Fibroblast of pulmonary artery (primary cell): Measurements from ENCODE around the gene DENND1A.

Experiments used
- DNase-seq: peaks from one replicate; pipeline ENCODE4 v3.0.0-alpha.2; 2010; ENCODE audit warnings: low read depth
- H3K4me3 ChIP-seq: replicated peaks from 2 replicates; pipeline ENCODE4 v1.5.1; 2011; ENCODE audit warnings: low read depth, mild to moderate bottlenecking, control low read depth, low read length, moderate library complexity
- TF ChIP-seq, protein P1 (sequence below): IDR thresholded peaks from 2 replicates; pipeline ENCODE4 v1.5.1; 2011; ENCODE audit warnings: mild to moderate bottlenecking, control low read depth, low read length, inconsistent platforms; ENCODE audit errors: missing control alignments

The DENND1A gene

DNA sequence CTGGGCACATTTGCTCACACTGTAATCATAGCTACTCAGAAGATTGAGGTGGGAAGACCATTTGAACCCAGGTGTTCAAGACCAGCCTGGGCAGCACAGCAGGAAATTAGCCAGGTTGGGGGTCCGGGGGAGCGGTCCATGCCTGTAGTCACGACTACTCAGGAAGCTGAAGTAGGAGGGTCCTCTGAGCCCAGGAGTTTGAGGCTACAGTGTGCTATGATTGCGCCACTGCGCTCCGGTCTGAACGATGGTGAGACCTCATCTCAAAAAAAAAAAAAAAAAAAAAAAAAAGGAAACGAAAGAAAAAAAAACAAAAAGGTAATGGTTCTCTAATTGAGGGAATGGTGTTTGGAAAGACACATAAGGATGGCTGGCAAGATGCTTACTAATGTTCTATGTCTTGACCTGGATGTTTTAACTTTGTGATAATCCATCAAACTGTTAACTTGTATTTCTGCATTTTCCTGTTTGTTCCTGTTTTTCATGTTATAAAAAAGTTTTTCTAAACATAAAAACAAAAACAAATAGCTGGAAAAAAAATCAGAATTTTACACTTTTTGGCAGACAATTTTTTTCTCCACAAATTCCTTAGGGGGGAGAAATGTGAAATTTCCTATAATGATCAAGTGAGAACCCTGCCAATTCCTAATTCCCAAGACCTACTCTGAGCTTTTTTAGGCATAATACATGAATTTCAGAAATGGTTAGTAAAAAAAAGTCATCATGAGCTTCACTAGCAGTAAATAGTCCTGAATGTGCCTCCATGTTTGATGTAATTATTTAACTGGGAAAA, 96.9 kb downstream of the DENND1A start:
- no peak overlapping the region for H3K4me3 ChIP-seq
- no peak for DNase-seq
- TF ChIP-seq, protein P1, sequence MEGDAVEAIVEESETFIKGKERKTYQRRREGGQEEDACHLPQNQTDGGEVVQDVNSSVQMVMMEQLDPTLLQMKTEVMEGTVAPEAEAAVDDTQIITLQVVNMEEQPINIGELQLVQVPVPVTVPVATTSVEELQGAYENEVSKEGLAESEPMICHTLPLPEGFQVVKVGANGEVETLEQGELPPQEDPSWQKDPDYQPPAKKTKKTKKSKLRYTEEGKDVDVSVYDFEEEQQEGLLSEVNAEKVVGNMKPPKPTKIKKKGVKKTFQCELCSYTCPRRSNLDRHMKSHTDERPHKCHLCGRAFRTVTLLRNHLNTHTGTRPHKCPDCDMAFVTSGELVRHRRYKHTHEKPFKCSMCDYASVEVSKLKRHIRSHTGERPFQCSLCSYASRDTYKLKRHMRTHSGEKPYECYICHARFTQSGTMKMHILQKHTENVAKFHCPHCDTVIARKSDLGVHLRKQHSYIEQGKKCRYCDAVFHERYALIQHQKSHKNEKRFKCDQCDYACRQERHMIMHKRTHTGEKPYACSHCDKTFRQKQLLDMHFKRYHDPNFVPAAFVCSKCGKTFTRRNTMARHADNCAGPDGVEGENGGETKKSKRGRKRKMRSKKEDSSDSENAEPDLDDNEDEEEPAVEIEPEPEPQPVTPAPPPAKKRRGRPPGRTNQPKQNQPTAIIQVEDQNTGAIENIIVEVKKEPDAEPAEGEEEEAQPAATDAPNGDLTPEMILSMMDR: no peak

DNA sequence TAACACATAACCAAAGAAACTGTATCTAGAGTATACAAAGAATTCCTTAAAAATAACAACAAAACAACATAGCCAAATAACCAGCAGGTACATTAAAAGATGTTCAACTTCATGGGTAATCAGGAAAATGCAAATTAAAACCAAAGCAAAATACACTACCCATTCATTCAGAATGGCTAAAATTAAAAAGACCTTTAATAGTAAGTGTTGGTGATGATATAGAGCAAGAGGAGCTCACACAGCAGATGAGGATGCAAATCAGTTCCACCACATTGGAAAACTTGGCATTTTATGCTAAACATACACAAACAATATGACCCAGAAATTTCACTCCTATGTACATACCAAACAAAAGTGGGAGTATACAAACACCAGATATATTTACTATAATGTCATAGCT, 97.8 kb downstream of the DENND1A start:
- H3K4me3 ChIP-seq: no peak overlapping the region
- no peak for DNase-seq
- TF ChIP-seq, protein P1: no peak

DNA sequence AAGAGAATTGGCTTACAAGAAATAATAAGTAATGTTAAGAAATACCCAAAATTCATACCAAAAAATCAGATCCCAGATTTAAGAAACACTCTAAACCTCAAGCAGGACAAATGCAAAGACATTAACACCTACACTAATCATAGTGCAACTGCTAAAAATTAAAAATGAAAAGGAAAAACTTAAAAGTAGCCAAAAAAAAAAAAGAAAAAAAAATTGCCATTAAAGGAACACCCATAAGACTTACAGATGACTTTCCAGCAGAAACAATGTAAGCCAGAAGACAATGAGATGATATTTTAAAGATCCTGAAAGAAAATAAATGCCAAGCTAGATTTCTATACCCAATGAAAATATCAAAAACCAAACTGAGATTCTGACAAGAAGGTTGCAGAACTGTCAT, 101.5 kb downstream of the DENND1A start:
- TF ChIP-seq, protein P1: no peak
- DNase-seq: no peak
- H3K4me3 ChIP-seq: no peak overlapping the region

DNA sequence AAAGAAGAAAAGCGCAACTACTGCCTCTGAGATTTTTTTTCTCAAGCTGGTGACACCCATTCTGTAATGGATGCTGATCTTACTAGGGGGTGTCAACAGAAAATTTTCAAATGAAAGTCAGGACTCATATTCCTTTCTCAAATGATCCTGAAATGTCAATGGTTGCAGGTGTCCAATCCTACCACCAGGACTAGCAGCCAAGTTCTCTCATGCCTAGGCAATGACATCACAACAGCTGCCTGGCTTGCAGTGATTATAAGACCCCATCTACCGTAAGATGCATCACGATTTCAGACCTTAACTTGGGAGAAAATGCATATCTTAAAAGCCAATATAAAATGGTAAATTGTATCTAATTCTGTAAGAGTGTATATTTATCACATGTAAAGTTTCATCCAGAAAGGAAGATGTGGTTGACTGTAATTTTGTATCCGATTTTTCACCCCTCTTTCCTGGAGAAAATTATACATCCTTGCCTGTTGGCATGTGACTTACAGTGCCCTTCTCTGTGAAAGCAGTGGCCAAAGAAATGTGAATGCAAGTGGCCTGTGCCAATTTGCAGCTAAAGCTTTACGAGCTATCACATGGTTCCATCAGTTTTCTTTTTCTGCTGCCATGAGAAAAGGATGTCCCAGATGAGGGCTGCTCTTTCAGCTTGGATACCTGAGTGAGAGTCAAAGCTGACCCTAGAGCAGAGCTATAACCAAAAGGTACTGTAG, 104.4 kb downstream of the DENND1A start:
- DNase-seq: peak; percentile 18
- TF ChIP-seq, protein P1: peak; percentile 23
- no peak overlapping the region for H3K4me3 ChIP-seq

DNA sequence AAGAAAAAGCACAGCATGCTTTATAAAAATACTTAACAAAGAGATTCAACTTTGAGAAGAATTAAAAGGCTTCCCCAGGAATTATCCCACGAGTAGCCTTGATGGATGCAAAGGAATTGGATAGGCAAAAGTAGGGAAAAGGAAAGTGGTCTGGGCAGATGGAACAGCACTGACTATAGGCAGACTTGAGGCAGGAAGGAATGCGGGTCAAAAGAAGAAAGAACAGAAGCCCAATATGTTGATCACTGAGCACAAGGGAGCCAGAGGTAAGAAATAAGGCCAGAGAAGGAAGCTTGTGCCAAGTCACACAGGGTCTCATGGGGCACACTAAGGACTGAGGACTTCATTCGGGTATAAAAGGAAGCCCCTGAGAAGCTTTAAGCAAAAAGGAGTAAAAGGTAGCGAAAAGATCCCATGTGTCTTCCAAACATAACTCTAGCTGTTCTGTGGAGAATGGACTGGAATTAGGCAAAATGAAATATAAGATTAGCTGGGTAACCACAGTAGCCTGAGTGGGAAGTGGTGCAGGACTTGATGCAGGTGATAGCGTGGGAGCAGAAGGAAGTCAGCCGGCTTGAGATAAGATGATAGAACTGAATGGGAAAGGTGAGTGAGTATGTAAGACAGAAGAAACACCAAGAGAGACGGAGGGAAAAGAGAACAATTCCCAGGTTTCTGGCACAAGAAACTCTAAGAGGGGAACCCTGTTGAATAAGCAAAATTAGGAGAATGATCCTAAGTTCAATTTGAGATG, 106.6 kb downstream of the DENND1A start:
- TF ChIP-seq, protein P1: no peak
- no peak overlapping the region for H3K4me3 ChIP-seq
- no peak for DNase-seq

DNA sequence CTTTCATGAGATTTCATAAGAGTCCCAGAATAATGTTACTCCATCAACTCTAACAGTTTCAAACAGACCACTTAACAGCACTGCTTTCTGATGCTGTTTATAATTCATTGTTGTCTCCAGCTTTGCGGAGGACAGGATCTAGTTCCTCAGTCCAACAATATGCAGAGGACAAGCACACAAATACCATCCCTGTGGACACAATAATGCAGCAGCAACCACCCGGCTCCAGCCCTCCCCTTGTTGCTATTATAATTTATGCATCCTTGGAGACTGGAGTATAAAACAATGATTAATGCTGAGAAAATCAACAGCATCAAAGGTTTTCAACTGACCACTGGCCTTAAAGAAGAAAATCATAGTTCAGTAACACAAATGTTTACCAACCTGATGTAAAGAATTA, 108.3 kb downstream of the DENND1A start:
- no peak overlapping the region for H3K4me3 ChIP-seq
- TF ChIP-seq, protein P1: no peak
- no peak for DNase-seq
